Measurements from ENCODE around the gene PANK4. TPM values are rescaled to one million over a fixed set of nuclear protein-coding genes. Genes with fewer than 3 reads are reported as not detected.

The PANK4 gene
- total RNA-seq, 1 experiment from 2014 or later, result 32.2 TPM

DNA sequence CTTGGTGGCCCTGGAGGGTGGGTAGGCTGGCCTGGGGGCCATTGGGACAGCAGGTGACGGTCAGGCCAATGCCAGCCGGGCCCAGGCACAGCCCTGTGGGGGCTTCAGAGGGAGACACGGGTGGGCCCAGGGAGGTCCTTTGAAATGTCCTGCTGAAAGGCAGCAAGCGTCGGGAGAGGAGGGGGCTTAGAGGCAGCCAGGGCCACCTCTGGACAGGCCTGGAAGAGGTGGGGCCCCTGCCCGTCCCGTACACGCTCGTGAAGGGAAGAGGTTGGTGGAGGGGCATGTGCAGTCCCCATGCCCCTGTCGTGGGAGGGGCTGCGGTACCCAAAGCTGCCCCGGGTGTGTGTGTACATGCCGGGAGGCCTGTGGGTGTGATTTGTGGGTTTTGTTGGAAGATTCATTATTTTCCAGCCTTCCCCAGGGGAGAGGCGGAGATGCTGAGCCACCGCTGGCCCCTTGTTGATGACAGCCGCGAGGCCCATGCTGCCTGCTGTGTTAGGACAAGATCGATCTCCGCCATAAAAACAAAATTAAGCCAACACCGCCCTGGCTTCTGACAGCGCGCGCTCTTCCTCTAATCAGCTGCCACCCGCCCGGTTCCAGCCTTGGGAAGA lies 53.7 kb downstream of the PANK4 start:
- WGBS (ENCODE audit: extremely low coverage, insufficient read length, low lambda C conversion rate), result no CpG with 5 or more reads among the region's 25 CpGs
- H3K9me3 ChIP-seq (ENCODE audit: control insufficient read depth, low read depth, low read length), result no peaks in the 10 kb centered on the region
- H3K4ac ChIP-seq (ENCODE audit: low read depth, low read length), result no peak overlapping the region
- H3K14ac ChIP-seq (ENCODE audit: insufficient read depth, low read length), result no peak overlapping the region
- H4K91ac ChIP-seq (ENCODE audit: insufficient read length, low read depth, low read length), result no peak overlapping the region
- H3K23ac ChIP-seq (ENCODE audit: insufficient read length, low read depth, low read length), result no peak overlapping the region
- H3K9me3 Mint-ChIP-seq, result no peaks in the 10 kb centered on the region
- no peak overlapping the region for H2AFZ ChIP-seq (ENCODE audit: low read length)
- H2BK12ac ChIP-seq (ENCODE audit: insufficient read length, low read depth, low read length), result no peak overlapping the region
- H3K9ac ChIP-seq (ENCODE audit: extremely low read depth, insufficient read length, low read length), result no peak overlapping the region
- H4K20me1 ChIP-seq (ENCODE audit: control insufficient read depth, insufficient read depth, insufficient read length), result peaks cover 3% of the 10 kb centered on the region
- no peaks in the 10 kb centered on the region for H3K27me3 ChIP-seq (ENCODE audit: insufficient read depth, low read length)
- H2BK120ac ChIP-seq (ENCODE audit: low read depth, low read length, poor library complexity, severe bottlenecking), result no peak overlapping the region
- H2AK5ac ChIP-seq (ENCODE audit: insufficient read length, low read length), result no peak overlapping the region
- no peaks in the 10 kb centered on the region for H3K36me3 Mint-ChIP-seq (ENCODE audit: insufficient read depth in 1 of 3, low read depth in 3 of 3)
- no peak overlapping the region for H2BK5ac ChIP-seq (ENCODE audit: insufficient read length, low read length)
- H2BK15ac ChIP-seq (ENCODE audit: low read depth, low read length), result no peak overlapping the region
- H3T11ph ChIP-seq (ENCODE audit: low read length), result no peak overlapping the region
- no peak overlapping the region for H3K27ac Mint-ChIP-seq
- no peak overlapping the region for H3K18ac ChIP-seq (ENCODE audit: insufficient read length, low read depth, low read length)
- no peak overlapping the region for H3K27ac ChIP-seq (ENCODE audit: insufficient read length, low read depth, low read length)
- H3K56ac ChIP-seq (ENCODE audit: insufficient read length, low read depth, low read length), result no peak overlapping the region
- no peaks in the 10 kb centered on the region for H3K79me1 ChIP-seq (ENCODE audit: insufficient read depth, low read depth, low read length, poor library complexity, severe bottlenecking)
- H3K23me2 ChIP-seq (ENCODE audit: insufficient read length, low read depth, low read length, poor library complexity, severe bottlenecking), result no peaks in the 10 kb centered on the region
- H2BK20ac ChIP-seq (ENCODE audit: low read depth, low read length, poor library complexity, severe bottlenecking), result no peak overlapping the region
- no peak overlapping the region for H3K4me2 ChIP-seq (ENCODE audit: insufficient read depth, insufficient read length, low read length)
- H3K4me1 Mint-ChIP-seq, result peaks cover 0 to 14% of the 10 kb centered on the region in 2 experiments; a peak in 2 of 4 replicates
- no peaks in the 10 kb centered on the region for H3K4me1 ChIP-seq (ENCODE audit: insufficient read depth, low read length)
- H4K8ac ChIP-seq (replicated peaks; ENCODE audit: insufficient read length, low read depth, low read length), result no peak overlapping the region
- DNase-seq, result no peak
- TF ChIP-seq CTCF (conservative IDR thresholded peaks at IDR 0.05), result no peak
- no peak overlapping the region for H3K4me3 Mint-ChIP-seq
- H3K27me3 Mint-ChIP-seq (ENCODE audit: low read depth), result peaks cover 12% of the 10 kb centered on the region
- H3K79me2 ChIP-seq (ENCODE audit: insufficient read depth, low read length), result no peaks in the 10 kb centered on the region
- H4K5ac ChIP-seq (ENCODE audit: insufficient read length, low read depth, low read length), result no peak overlapping the region
